Common myeloid progenitor, CD34-positive (primary cell): ENCODE data around the gene SPC24.

Experiments used
- CTCF ChIA-PET: fragments of 350-600 bp; sonication (Branson Sonifier 250); formaldehyde crosslinking; loops from one replicate; lab custom pipeline; 2021; ENCODE audit warnings: antibody characterized with exemption; lab: Charles Lee
- POLR2A ChIA-PET: fragments of 350-600 bp; sonication (Branson Sonifier 250); formaldehyde crosslinking; loops from one replicate; lab custom pipeline; 2021; ENCODE audit warnings: antibody characterized with exemption; lab: Charles Lee
- DNase-seq, 3 donors: peaks; one replicate each; pipeline versions ENCODE4 v3.0.0 to v3.0.0-alpha.2; 2013
- H3K27ac ChIP-seq, 2 experiments: 1 replicate in 1 of 2; 2 replicates in 1 of 2; pipeline ENCODE4 v1.7.0; 2013; ENCODE audit warnings: inconsistent platforms in 2 of 2, low read length in 2 of 2, mild to moderate bottlenecking in 2 of 2, low read depth in 1 of 2, moderate library complexity in 1 of 2; ENCODE audit not compliant: severe bottlenecking in 2 of 2, insufficient read depth in 1 of 2, poor library complexity in 1 of 2
- H3K27me3 ChIP-seq, 5 experiments: replicated peaks in 2 of 5; 1 replicate in 3 of 5; 2 replicates in 2 of 5; pipeline versions ENCODE4 v1.6.1 to v1.7.0; 2013; ENCODE audit warnings: low read length in 4 of 5, mild to moderate bottlenecking in 2 of 5, moderate library complexity in 2 of 5, inconsistent platforms in 1 of 5; ENCODE audit not compliant: insufficient read depth in 5 of 5, control insufficient read depth in 4 of 5
- H3K36me3 ChIP-seq, 4 experiments: 1 replicate in 2 of 4; 2 replicates in 2 of 4; pipeline versions ENCODE4 v1.6.1 to v1.7.0; 2013; ENCODE audit warnings: low read length in 3 of 4, control low read depth in 1 of 4, mild to moderate bottlenecking in 1 of 4; ENCODE audit not compliant: control insufficient read depth in 4 of 4, insufficient read depth in 4 of 4
- H3K4me1 ChIP-seq, 4 experiments: 1 replicate in 3 of 4; 2 replicates in 1 of 4; pipeline versions ENCODE4 v1.6.1 to v1.7.1; 2013; ENCODE audit warnings: low read length in 3 of 4, mild to moderate bottlenecking in 3 of 4, control low read depth in 1 of 4, inconsistent platforms in 1 of 4, moderate library complexity in 1 of 4; ENCODE audit not compliant: control insufficient read depth in 4 of 4, insufficient read depth in 4 of 4; ENCODE audit errors: control extremely low read depth in 1 of 4
- H3K4me3 ChIP-seq, 7 experiments: 1 replicate in 4 of 7; 2 replicates in 3 of 7; pipeline versions ENCODE4 v1.5.1 to v1.7.0; 2013; ENCODE audit warnings: mild to moderate bottlenecking in 7 of 7, low read length in 6 of 7, moderate library complexity in 6 of 7, inconsistent platforms in 2 of 7, low read depth in 2 of 7, control low read depth in 1 of 7; ENCODE audit not compliant: insufficient read depth in 4 of 7, control insufficient read depth in 1 of 7; ENCODE audit errors: extremely low read depth in 1 of 7
- H3K9me3 ChIP-seq, 5 experiments: 1 replicate in 4 of 5; 2 replicates in 1 of 5; pipeline versions ENCODE4 v1.6.1 to v1.7.1; 2013; ENCODE audit warnings: low read length in 4 of 5, mild to moderate bottlenecking in 2 of 5, inconsistent platforms in 1 of 5, low read depth in 1 of 5, moderate library complexity in 1 of 5; ENCODE audit not compliant: control insufficient read depth in 4 of 5, insufficient read depth in 2 of 5; ENCODE audit errors: control extremely low read depth in 1 of 5
- WGBS: methylation state at CpG from one replicate; pipeline ENCODE4 v1.1.5; 2013; ENCODE audit not compliant: insufficient coverage; 5-methylcytosine and 5-hydroxymethylcytosine counted together

SPC24 gene

DNA sequence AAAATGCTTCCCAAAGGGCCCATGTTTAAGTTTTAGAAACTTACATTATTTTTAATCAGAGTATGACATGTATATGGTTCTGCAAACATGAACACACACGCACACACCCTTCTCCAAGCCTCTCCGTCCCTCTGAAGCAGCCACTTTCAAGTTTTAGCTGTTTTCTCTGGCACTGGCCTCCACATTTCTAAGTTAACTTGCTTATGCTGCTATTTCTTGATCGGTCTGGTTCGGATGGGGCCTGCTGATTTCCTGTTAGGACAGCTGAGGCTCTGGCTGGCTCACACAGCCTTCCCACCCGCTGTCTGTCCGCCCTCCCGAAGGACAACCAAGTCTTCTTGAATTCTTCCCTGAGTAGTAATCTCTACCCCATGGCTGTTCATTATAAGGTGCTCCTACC lies 4.4 kb downstream of the SPC24 start:
- H3K27me3 ChIP-seq = no peaks in the 10 kb centered on the region
- CTCF ChIA-PET = interaction anchor here (0.6 to 1.2 kb wide), 3 partner anchors 10 to 52 kb away, joined by 3 to 4 read pairs (median 3); no protein-coding TSS in a partner anchor
- no peaks in the 10 kb centered on the region for H3K9me3 ChIP-seq
- peaks cover 0 to 18% (median 14%) of the 10 kb centered on the region in 4 experiments for H3K4me1 ChIP-seq
- no peak overlapping the region for H3K27ac ChIP-seq
- H3K36me3 ChIP-seq = peaks cover 0 to 32% (median 7%) of the 10 kb centered on the region in 4 experiments
- POLR2A ChIA-PET = no interaction called here
- DNase-seq = no peak
- no peak overlapping the region for H3K4me3 ChIP-seq
- WGBS = 100% methylated on average over 6 of the region's 7 CpGs

DNA sequence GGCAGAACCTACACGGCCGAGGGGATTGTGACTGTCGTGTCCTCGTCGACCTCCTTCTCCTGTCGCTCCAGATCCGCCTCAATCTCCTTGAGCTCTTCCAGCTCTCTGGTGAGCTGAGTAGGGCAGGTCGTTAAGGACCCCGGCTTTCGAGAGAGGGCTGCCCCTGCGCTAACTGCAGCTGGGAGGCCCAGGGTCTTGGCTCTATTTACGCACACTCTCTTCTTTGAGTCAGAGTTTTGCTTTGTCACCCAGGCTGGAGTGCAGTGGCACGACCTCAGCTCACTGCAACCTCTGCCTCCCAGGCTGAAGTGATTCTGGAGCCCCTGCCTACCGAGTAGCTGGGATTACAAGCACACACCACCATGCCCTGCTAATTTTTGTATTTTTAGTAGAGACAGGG lies 7.6 kb downstream of the SPC24 start:
- WGBS = 96% methylated on average over 13 of the region's 14 CpGs
- Histone ChIP-seq H3K4me3 (no peak overlapping the region), H3K4me1 (peaks cover 0 to 10% (median 10%) of the 10 kb centered on the region in 4 experiments), H3K27ac (no peak overlapping the region), H3K36me3 (peaks cover 0 to 45% (median 11%) of the 10 kb centered on the region in 4 experiments), H3K27me3 (no peaks in the 10 kb centered on the region), H3K9me3 (no peaks in the 10 kb centered on the region)
- ChIA-PET CTCF (no interaction called here), POLR2A (interaction anchor here (0.6 kb wide), 1 partner anchor 210 kb away, joined by 3 read pairs; no protein-coding TSS in a partner anchor)
- DNase-seq = no peak

DNA sequence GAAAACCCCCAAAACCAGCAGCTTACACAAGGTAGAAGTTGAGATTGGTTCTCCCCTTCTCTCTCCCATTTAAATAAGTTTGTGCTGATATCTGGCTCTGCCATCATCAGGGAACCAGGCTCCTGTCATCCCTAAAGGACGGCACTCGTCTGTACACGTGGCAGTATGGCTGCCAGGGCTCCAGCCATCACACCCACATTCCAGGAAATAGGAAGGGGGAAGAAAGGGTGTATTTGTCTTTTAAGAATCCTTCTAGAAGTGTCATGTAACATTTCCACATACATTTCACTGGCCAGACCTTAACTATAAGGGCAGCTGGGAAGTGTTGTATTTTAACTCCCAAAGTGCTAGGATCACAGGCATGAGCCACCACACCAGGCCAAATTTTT lies 10.1 kb downstream of the SPC24 start:
- H3K4me1 ChIP-seq = peaks cover 0 to 24% (median 23%) of the 10 kb centered on the region in 4 experiments
- peaks cover 0 to 33% (median 11%) of the 10 kb centered on the region in 4 experiments for H3K36me3 ChIP-seq
- no peak for DNase-seq
- ChIA-PET CTCF (interaction anchor here (0.9 kb wide), 1 partner anchor 9 kb away, joined by 3 read pairs; no protein-coding TSS in a partner anchor), POLR2A (interaction anchor here (0.7 kb wide), 1 partner anchor 9 kb away, joined by 3 read pairs; no protein-coding TSS in a partner anchor)
- no peak overlapping the region for H3K4me3 ChIP-seq
- no peaks in the 10 kb centered on the region for H3K27me3 ChIP-seq
- WGBS = no CpG with 5 or more reads among the region's 3 CpGs
- no peak overlapping the region for H3K27ac ChIP-seq
- H3K9me3 ChIP-seq = no peaks in the 10 kb centered on the region

DNA sequence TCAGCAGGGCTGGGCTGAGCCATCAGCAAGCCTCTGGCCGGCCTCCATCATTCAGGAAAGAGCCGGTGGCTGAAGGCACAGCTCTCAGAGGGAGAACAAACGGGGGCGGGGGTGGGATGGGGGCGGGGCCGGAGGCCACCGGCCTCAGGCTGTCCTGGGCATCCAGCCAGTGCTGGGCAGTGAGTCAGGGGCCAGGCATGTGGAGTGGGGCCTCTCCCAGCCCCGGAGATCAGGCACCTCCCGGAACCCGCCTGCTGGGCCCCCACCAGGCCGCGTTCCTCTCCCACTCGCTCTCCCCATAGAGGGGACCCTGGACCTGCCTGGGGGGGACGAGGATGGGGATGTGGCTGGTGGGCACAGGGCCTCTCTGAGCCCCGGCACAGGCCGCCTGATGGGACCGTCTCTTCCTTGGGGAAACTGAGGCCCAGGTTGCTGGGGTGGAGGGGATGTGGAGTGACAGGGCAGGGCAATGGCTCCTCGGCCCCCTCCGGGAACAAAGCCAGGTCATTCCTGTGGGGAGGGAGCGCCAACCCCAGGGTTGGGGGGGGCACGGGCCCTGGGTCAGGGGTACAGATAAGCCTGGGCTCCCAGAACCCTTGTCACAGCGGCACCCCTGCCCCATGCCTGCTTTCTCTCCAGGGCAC lies 12.9 kb downstream of the SPC24 start:
- H3K9me3 ChIP-seq = no peaks in the 10 kb centered on the region
- DNase-seq = peak in 1 of 3 donors; percentile 26
- ChIA-PET CTCF (no interaction called here), POLR2A (no interaction called here)
- H3K4me3 ChIP-seq = peak overlapping the region in 6 of 7 experiments; percentile 10 to 73 (median 46)
- H3K27me3 ChIP-seq = no peaks in the 10 kb centered on the region
- peaks cover 0 to 21% (median 6%) of the 10 kb centered on the region in 4 experiments for H3K36me3 ChIP-seq
- 8% methylated on average over 22 of the region's 22 CpGs for WGBS
- no peak overlapping the region for H3K27ac ChIP-seq
- peaks cover 0 to 42% (median 38%) of the 10 kb centered on the region in 4 experiments for H3K4me1 ChIP-seq

DNA sequence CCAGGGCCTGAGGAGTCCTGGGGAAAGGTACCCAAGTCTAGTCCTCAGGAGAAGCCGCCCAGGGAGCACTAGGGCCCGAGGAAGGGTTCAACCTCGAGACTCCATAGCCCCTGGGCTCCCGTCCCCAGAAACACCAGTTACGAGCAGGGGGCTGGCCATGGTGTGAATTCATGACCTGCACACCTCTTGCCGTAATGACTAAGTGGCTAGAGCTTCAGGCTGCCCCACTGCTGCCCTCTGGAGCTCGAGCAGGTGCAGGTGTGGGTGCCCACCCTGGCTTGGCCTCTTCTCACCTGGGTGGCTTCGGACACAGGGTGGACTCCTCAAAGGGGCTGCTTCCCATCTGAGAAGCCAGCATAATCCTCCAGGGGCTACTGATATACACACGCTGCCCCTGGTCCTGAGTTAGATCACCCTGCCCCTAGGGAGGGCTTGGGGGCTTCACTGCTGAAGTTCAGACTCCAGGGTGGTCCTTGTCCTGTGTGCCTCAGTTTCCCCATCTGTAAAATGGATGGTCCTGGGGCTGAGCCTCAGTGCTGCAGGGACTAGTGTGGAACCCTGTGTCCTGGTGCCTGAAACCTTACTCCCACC lies 13.6 kb downstream of the SPC24 start:
- WGBS = 87% methylated on average over 9 of the region's 9 CpGs

DNA sequence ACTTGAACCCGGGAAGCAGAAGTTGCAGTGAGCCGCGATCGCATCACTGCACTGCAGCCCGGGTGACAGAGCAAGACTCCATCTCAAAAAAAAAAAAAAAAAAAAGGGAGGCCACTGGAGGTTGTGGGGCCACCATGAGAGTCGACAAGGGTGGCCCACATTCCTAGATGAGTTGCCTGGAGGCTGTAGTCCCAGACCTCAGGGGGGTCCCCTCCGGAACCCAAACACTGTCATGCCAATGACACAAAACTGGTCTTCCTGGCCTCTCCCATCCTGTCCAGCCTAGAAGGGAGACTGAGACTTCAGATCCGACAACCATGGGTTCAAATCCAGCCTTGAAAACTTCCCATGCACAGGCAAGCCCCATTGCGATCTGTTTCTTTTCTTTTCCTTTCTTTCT lies 14.7 kb downstream of the SPC24 start:
- no peaks in the 10 kb centered on the region for H3K9me3 ChIP-seq
- ChIA-PET CTCF (interaction anchor here (1.0 kb wide), 1 partner anchor 63 kb away, joined by 3 read pairs; no protein-coding TSS in a partner anchor), POLR2A (no interaction called here)
- H3K4me3 ChIP-seq = no peak overlapping the region
- peaks cover 0 to 52% (median 44%) of the 10 kb centered on the region in 4 experiments for H3K4me1 ChIP-seq
- DNase-seq = no peak
- H3K27me3 ChIP-seq = no peaks in the 10 kb centered on the region
- peaks cover 0 to 10% (median 3%) of the 10 kb centered on the region in 4 experiments for H3K36me3 ChIP-seq
- H3K27ac ChIP-seq = no peak overlapping the region
- 87% methylated on average over 3 of the region's 9 CpGs for WGBS

More for the DNA sequence above, 13.6 kb downstream of the SPC24 start:
- Histone ChIP-seq H3K4me3 (peak overlapping the region in 2 of 7 experiments; percentile 49 to 73), H3K27me3 (no peaks in the 10 kb centered on the region), H3K9me3 (no peaks in the 10 kb centered on the region), H3K36me3 (peaks cover 0 to 15% (median 5%) of the 10 kb centered on the region in 4 experiments), H3K27ac (no peak overlapping the region), H3K4me1 (peaks cover 0 to 47% (median 42%) of the 10 kb centered on the region in 4 experiments)
- POLR2A ChIA-PET = no interaction called here
- DNase-seq = no peak
- CTCF ChIA-PET = no interaction called here
